ENCODE results near the gene OR10AD1.

The OR10AD1 gene

DNA sequence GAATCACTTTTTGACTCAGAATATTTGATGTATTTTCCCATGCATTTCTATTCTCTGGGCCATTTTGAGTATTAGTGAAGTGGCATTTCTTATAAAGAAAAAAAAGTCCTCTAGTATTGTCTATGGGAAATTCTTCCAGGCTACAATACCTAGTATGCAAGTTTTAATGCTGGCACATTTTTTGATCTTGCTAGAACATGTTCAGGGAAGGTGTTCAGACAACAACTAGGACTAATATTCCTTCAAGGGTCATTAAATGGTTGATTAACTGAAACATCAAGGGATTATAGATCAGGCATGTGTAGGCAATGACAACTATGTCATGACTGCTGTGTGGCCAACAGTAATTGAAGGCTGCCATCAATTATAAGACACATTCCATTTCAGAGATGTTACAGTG, 12.0 kb downstream of the OR10AD1 start:
- DNase-seq (ENCODE audit: low spot score) = no peak

DNA sequence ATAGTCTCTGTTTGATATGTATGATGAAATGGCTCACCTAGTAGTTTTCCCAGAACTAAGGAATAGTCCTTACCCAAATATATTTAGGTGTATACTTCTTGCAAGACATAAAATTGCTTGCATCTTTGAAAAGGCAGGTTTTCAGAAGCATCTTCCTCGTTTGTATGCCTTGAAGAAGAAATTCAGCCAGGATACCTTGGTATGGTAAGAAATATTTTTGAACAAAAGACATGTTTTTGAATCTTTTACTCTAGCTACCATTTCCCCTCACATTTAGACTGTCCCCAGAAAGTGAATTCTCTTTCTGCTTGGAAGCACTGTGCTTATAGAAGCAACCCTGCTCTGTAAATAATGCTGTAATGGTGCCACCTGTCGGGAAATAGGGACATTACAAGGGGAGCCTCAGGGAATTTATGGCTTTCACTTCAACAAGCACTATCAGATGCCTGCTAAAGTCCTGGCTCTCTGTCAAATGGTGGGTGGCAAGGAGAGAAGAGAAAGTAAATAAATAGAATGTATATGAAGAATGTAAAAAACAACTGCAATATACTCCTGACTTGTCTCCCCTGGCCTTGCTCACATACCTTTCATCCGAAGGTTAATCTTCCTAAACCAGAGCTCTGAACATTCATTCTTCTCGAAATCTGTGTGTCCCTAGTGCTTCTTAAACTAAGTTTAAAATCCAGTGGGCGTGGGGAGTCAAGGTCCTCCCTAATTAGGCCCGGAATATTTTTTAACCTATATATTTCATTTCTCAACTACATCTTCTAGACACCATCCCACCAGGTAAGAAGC, 13.6 kb downstream of the OR10AD1 start:
- DNase-seq (ENCODE audit: low spot score) = peak; percentile 62

DNA sequence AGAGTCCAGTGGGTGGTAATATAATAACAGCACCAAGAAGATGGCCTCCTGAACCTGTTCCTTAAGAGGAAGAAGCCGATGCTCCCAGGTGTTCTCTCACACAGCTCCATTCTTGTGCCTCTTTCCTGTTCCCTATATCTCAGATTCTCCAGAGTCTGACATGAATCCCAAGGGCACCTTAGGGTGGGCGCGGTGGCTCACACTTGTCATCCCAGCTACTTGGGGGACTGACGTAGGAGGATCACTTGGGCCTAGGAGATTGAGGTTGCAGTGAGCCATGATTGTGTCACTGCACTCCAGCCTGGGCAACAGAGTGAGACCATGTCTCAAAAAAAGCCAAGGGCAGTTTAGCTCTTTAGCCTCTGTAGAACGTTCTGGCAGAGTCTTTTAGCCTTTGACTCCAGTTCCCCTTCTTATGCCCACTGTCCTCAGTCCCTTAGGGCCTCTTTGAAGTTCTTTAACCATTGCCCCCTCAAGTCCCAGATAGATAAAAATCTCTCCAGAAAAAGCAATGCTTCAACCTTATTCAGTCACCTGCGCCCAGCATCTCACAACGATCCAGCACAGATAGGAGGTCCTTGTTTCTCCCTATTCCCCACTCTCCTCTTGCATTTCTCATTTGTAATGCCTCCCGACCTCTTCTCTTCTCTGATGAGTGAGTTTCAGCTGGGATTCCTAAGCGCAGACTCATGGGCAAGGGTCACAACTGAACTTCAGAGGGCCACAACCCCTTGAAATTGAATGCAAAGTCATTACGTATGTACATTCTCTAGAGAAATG, 15.0 kb downstream of the OR10AD1 start:
- no peak for DNase-seq (ENCODE audit: low spot score)

DNA sequence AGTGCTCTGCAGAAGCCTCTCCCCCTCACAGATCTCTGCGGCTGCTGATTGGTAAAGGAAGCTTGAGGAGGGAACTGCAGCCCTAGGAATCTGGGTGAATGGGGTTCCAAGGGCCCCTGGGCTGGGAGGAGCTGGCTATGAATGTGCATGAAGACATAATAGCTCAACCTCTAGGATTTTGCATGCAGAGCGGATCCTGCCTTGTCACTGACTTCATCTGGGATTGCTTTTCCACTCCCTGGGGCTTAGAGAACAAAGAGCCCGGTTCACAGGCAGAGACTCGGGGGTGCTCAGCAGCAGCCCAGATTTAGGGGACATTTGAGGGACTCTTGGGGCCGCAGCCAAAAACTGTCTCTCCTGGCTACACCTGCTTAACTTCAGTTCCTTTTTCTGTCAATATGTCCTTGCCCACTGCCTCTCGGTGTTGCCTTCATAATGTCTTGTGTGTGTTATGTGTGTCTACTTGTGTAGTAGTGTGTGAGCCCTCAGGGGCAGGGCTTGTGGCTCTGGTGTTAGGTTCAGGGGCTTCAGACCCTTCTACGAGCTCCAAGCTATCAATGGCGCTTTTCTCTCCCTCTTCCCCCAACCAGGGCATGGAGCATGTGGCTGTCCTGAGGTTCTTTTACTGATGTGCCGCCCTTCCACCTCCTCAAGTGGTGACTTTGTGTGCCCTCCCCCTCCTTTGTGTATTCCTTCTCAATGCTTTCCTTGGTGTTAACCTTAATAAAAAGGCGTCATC, 17.7 kb downstream of the OR10AD1 start:
- DNase-seq (ENCODE audit: low spot score) = peak; percentile 22

DNA sequence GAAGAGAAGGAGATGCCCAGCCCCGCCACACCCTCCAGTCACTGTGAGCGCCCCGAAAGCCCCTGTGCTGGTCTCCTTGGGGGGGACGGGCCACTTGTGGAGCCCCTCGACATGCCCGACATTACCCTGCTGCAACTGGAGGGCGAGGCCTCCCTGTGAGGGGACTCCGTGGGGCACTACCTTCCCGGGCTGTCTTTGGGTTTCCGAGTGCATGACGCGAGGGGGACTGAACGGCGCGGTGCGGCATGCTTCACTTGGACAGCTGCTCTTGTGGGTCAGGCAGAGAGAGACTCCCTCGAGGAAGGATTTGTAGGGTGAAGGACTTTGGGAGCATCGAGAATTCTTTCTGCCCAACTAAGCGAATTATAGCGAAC, 18.6 kb downstream of the OR10AD1 start:
- DNase-seq (ENCODE audit: low spot score) = no peak

DNA sequence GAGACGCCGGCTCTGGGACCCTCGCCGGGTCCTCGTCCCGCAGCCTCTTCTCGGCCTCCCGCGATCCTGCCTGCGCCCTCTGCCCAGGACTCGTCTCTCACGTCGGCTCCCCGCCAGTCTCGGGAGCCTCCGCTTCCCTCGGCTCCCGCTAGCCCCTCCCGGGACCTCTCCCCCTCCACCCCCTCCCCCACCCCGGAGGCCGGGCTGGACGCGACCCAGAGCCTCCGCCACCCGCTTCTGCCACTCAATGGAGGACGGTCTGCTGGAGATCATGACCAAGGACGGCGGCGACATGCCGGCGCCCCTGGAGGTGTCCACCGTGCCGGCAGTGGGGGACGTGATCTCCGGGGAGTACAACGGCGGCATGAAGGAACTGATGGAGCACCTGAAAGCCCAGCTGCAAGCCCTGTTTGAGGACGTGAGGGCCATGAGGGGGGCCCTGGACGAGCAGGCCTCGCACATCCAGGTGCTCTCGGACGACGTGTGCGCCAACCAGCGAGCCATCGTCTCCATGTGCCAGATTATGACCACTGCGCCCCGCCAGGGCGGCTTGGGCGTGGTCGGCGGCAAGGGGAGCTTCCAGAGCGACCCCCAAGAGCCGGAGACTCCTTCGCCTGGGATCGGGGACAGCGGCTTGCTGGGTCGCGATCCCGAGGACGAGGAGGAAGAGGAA, 19.1 kb downstream of the OR10AD1 start:
- no peak for DNase-seq (ENCODE audit: low spot score)

DNA sequence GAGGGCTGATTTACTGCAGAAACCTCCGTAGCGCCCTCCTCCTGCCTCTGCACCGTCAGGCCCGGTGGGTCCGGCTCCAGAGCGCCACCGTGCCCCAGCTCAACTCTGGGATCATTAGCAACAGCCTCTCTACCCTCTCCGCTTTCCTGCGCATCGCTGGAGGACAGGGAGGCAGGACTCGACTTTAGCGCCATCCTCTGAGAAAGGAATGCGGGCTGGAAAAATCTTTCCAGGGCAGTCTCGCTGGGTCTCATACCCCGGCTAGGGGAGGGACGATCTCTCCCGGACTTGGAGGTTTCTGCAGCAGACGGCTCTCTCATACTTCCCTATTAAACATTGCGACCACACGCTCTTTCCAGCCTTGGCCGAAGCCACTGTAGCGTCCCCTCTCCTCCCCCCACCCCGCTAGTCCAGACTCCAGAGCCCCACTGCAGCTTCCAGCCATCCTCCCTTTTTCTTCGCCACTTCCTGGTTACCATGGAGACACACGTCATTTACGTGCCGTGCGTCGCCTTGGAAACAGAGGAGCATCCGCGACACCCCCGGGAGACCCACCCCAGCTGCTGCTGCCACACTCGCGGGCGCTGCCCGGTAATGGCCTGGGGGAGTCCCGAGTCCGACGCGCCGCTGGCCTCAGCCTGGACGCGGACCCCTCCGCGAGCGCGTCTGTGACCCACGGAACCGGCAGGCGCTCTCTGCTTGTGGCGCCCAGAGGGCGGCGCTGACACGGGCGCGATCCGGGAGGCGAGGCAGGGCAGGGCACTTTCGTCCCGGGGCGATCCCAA, 19.8 kb downstream of the OR10AD1 start, which contains the start of gene CCDC184:
Gene CCDC184, plus strand, starts transcription at position 554 of the 785 bp plus-strand sequence. CDS start 479 bp downstream, outside the sequence.
- DNase-seq (ENCODE audit: low spot score) = peak; percentile 76

DNA sequence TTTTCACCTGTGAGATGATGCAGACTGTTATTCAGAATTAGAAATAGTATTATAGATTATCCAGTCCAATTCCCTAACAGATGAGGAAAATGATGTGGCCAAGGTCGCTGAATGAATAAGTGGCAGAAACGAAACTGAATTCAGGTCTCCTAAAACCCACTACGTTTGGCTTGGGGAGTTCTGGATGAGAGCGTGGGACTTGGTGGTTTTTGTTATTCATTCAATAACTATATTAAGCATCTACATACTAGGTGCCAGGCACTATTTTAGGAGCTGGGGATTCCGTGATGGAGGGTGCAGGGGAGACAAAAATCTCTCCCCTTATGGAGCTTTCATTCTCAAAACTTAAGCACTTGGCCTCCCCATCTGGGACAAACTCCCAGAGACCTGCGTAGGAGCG, 20.5 kb downstream of the OR10AD1 start:
- DNase-seq (ENCODE audit: low spot score) = no peak

DNA sequence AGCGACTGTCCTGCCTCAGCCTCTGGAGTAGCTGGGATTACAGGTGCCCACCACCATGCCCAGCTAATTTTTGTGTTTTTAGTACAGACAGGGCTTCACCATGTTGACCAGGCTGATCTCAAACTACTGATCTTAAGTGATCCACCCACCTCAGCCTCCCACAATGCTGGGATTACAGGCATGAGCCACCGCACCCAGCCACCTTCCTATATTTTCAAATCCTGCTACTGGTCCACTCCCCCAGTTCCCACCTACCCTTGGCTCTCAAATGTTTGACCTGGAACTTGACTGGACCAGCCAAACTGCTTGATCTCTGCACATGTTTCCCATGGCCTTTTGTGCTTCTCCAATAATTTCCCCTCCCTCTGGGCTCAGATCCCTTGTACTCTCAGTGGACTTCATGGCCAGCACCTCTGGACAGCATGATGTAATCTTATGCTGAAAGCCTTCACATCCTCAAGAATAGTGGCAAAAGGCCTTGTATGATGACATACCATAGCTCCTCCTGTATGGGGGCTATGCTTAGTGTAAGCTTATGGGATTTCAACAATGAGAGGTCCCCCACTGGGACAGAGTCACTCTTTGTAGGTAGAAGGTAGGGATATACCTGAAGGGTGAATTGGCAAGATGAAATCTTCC, 22.1 kb downstream of the OR10AD1 start:
- DNase-seq (ENCODE audit: low spot score) = no peak

DNA sequence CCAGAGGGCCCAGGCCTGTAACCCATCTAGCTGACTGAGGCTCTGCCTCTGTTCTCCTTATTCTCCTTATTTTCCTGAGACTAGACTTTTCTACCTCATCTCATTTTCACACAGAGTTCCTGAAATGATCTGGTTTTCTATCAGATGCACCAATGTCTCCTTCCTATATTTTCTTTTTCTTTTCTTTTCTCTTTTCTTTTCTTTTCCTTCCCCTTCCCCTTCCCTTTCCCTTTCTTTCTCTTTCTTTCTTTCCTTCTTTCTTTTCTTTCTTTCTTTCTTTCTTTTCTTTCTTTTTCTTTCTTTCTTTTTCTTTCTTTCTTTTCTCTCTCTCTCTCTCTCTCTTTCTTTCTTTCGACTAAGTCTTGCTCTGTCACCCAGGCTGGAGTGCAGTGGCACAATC, 22.7 kb downstream of the OR10AD1 start:
- no peak for DNase-seq (ENCODE audit: low spot score)

DNA sequence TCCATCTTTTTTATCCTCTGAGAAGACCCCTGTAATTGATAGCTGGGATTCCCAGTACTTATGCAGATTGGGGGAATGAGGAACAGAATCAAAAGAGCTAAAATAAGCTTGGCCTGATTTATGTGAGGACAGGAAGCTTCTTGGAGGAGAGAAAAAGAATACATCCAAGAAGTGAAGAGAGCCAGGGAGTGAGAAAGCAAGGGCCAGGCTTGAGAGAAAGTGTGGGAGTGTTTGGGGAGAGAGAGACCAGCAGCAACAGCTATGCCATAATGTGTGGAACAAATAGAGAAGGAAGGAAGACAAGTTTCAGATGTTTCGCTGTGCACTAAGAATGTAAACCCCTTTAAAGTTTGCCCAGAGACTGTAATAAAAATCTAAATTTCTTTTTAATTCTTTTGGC, 23.6 kb downstream of the OR10AD1 start:
- DNase-seq (ENCODE audit: low spot score) = no peak

DNA sequence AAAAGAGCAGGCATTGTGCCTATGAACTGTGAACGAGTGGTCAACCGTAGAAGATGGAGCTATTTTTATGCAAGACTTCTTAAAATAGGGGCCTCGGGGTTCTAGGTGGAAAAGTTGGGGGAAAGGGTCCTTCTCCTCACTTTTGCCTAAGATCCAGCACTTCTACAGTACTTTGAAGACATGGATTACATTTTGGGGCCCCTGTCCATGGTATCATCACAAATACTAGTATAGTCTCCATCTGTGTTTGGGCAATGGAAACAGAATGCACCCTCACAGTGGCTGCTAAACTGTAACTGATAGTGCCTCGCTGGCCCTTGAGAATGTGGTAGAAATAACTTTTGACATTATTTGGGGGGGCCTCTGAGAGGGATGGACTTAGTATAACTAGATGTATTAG, 25.1 kb downstream of the OR10AD1 start:
- DNase-seq (ENCODE audit: low spot score) = no peak

DNA sequence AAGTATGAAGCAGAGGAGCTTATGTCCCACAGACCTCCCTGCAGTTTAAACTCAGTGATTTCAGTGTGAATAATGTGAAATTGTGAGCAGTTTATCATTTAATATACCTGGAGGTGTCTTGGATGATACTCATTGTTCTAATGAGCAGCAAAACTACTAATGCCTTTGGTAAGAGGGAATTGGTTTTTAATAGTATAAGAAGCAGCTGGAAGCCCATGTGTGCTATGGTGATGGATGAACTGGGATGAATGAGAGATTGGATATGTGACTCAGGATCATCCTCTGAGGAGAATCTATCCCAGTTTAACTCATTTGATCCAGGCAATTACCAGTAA, 26.7 kb downstream of the OR10AD1 start:
- DNase-seq (ENCODE audit: low spot score) = no peak

DNA sequence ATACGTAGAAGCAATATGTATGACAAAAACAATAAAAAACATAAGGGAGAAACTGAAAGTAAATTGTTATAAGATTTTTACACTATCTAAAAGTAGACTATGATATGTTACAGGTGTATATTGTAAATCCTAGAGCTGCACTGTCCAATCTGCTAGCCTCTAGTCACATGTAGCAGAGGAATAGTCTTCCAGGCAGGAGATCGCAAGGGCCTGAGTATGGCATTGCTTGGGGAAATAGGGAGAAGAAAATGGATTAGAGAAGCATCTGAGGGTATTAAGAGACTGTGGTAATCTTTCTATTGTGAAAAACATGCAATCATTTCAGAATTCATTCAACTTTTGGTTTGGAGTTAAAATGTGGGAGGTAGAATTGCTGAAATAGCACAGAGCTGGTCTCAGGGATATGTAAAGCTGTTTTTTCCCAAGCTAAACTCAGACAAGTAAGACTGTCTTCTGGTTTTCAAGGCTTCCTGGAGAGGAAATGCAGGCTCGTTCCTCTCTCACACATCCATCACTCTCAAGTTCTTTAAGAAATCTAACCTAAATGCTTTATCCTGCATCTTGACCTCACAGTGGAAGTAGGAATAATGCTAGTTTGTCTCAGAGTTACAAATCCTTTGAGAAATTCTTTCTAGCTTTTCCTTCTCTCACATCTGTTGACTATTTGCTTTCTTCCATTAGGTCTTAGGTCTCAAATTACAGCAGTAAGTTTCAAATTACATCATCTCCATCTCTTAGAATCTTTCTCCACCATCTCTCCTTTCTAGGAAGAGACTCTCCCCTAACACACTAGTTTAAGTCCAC, 27.3 kb downstream of the OR10AD1 start:
- no peak for DNase-seq (ENCODE audit: low spot score)

DNA sequence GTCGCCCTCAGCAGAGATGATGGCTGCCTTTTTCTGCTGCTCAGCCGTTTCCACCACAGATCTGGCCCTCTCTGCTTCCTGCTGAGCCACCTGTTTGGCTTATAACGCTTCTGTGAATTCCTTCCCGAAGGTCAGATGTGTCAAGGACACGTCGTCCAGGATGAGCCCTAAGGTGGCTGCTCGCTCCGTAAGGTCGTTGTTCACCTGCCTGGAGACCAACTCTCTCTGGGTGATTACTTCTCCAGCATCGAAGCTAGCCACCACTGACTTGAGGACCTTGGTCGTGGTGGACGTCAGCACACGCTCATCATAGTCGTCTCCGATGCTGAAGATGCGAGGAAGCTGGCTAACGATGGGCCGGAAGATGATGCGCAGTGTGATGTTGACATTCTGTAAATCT, 34.1 kb downstream of the OR10AD1 start:
- DNase-seq (ENCODE audit: low spot score) = no peak

DNA sequence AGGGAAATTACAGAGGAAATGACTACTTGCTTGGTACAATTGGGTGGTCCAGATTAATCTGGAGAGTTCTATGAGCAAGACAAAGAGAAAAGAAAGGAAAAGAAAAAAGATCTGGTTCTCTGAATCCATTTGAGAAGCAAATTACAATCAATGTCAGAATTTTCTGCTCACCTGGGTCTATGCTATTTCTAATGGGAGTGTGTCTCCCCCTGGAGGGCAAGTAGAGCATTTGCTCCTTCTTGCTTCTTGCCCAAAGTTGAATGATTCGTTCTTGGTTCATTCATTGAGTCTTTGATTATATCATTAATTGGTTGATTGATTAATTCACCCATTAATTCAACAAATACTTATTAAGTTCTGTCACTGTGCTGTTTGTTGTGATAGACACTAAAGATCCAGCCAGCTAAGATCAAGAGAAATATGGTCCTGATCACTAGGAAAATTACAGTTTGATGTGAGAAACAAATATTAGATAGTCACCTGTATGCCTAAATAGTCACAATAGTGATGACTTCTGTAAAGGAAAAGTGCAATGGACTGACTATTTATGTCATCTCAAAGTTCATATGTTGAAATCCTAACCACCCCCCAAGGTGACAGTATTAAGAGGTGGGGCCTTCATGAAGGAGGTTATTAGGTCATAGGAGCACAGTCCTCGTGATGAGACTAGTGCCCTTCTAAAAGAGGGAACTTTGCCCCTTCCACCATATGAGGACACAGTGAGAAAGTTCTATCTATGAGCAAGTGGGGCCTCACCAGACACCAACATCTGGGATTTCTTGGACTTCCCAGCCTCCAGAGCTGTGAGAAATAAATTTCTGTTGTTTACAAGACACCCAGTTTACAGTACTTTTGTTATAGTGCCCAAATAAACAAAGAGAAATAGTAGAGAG, 37.8 kb downstream of the OR10AD1 start:
- peak; percentile 63 for DNase-seq (ENCODE audit: low spot score)

DNA sequence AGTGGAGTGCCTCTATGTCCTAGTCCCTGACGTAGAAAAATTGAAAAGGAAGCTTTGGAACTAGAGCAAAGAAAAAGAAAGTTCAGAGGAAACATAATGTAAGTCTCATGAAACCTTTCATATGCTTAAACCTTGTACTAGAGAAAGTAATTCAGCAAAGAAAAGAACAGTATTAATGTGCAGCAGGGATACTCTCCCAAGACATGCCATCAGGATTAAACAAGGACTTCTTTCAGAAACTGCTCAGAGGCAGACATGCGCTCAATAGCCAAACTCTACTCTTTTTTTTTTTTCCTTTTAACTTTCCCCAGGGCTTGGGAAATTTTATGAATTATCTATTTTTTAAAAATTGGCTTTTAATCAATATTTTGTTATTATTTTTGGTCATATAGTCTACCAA, 38.6 kb downstream of the OR10AD1 start:
- DNase-seq (ENCODE audit: low spot score) = no peak

DNA sequence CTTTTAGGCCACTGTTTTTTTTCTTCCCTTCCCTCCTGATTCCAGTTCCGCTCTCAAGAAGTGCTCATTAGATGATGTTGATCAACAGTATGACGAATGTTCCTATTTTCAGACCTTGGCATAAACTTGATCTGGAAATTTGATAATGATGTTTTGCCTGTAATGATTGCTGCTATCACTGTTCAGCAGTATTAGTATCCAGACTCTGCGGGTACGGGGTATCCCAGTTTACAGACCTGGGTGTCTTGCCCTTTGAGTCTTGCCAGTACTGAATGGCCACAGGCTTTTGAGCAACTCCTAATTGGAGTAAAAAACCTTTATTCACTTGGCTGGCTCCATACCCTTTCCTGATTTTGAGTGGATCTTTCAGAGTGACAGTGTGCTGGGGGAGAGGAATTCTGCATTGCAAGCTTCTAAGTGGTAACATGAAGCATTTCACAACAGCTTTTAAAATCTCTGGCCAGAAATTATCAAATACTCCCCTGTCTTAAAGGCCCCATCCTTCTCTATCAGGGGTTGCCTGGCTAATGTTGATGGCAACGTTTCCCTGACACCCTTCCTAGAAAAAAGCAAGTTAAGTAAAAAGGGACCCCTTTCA, 39.8 kb downstream of the OR10AD1 start:
- DNase-seq (ENCODE audit: low spot score) = no peak

DNA sequence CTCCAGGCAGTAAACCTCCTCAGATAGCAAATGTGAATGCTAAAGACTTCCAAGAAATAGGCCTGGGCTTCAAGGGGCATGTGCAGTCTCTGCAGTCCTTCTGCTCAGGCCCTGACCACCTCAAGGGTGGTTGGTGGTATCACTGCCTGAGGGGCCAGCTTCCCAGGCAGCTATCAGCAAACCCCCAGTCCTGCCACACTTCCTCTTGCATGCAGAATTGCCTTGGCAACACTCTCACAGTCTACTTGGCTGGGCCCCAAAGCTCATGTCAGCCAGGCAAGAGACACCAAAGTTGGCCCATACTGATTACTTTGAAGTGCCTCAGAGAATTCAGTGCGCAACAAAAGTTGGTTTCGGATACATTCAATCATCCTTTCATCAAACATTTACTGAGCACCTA, 42.3 kb downstream of the OR10AD1 start:
- DNase-seq (ENCODE audit: low spot score) = no peak
